ENCODE measurements around the gene ZNF292. TPM values are rescaled to one million over a fixed set of nuclear protein-coding genes. Genes with fewer than 3 reads are reported as not detected.
A peak's percentile ranks its signal among the peaks of the same experiment; 100 is the strongest.
"Not testable (repeated sequence)": the region's sequence is repeated elsewhere in the genome, so short reads cannot be mapped to it uniquely, and the experiment has no call there.

The ZNF292 gene
- total RNA-seq, 1 donor, result 28.0 TPM

DNA sequence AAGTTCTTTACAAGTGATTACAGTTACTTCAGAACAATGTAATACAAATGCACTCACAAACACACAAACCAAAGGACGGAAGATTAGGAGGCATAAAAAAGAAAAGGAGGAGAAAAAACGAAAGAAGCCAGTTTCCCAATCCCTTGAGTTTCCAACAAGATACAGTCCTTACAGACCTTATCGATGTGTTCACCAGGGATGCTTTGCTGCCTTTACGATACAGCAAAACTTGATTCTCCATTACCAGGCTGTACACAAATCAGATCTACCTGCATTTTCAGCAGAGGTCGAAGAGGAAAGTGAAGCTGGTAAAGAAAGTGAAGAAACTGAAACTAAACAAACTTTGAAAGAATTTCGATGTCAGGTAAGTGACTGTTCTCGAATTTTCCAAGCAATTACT, 104.4 kb downstream of the ZNF292 start:
- DNase-seq (ENCODE audit: low read depth in 2 of 3, low spot score in 2 of 3), result no peak

DNA sequence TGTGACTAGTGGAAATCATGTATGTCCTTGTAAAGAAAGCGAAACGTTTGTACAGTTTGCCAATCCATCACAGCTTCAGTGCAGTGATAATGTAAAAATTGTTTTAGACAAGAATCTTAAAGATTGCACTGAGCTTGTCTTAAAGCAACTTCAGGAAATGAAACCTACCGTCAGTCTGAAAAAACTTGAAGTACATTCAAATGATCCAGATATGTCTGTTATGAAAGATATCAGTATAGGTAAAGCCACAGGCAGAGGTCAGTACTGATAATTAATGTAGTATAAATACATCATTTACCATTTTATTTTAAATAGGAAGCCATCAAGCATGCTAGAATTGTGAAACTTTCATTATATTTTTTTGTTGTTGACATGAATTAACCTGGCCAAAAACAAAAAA, 106.2 kb downstream of the ZNF292 start:
- no peak for DNase-seq (ENCODE audit: low read depth in 2 of 3, low spot score in 2 of 3)

DNA sequence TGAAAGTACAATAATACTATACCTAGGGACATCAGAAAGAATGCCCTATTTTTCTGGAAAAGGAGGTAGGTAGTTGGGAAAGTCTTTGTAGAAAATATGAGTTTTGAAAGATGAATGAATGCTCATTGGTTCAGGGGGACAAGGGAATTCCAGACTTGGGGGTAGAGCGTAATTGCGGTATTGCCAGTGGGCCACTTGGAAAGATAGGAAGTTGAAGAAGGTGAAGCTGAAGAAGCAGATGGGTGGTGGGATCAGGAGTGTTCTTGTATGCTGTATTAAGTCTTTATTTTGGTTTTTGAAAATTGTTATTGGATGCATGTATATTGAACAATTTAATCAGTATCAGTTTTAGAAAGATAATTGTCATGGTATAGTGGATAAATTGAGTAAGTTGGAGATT, 109.1 kb downstream of the ZNF292 start:
- no peak for DNase-seq (ENCODE audit: low read depth in 2 of 3, low spot score in 2 of 3)

DNA sequence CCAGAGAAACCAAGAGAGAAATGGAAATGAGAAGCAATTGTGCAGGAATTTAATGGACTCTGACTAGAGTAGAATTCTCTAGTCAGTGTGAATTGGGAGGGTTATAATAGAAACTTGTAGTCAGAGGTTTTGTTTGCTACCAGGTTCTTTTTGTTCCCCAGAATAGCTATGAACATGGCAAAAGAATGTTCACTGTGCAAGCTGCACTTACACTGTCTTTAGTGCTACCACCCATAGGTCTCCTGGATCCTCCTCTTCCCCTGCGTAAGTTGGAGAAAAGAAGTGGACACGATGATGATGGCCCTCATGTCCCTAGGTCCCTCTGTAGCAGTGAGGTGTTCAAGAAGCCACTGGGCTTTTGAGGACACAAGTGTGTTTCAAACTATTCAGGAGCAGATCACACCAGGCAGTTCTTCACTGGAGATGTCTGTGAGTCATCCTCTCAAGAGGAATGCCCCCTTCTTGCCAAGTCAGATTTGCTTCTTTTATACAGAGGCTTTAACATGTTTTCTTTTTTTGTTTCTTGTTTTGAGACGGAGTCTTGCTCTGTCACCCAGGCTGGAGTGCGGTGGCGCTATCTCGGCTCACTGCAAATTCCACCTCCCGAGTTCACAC, 119.4 kb downstream of the ZNF292 start:
- DNase-seq (ENCODE audit: low read depth in 2 of 3, low spot score in 2 of 3), result no peak

DNA sequence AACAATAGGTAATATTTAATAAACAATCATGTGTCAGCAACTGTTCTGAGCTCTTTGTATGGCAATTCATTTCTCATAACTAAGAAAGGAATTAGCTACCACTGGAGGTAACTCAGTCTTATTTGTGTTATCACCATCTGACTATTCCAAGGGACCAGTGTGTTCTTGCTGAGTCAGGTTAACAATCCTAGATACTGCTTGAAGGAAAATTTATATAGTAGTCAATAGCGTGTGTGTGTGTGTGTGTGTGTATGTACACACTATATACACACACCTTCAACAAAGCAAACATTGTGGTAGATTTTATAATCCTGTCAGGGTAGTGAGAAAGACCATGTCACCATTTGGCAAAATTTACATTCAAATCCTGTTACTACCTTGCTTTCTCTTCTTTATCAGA, 121.3 kb downstream of the ZNF292 start:
- DNase-seq (ENCODE audit: low read depth in 2 of 3, low spot score in 2 of 3), result no peak

DNA sequence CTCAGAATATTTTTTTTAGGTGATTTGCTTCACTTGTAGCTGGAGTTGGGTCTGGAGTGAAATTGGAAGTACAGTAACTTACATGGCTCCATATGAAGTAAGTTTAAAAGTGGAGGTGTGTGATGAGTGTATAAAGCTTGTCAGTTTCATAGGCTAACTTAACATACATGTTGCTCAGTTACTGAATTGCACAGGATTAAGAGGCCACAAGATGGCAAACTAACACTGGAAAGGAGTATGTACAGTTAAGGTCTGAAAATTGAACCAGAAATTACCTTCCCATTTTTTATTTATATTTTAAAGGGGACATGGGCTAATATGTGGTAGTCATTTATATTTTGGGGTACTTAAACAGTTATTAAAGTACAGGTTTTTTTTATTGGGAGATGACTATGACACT, 121.8 kb downstream of the ZNF292 start:
- DNase-seq (ENCODE audit: low read depth in 2 of 3, low spot score in 2 of 3), result peak in 2 of 3 donors; percentile 9 to 42

DNA sequence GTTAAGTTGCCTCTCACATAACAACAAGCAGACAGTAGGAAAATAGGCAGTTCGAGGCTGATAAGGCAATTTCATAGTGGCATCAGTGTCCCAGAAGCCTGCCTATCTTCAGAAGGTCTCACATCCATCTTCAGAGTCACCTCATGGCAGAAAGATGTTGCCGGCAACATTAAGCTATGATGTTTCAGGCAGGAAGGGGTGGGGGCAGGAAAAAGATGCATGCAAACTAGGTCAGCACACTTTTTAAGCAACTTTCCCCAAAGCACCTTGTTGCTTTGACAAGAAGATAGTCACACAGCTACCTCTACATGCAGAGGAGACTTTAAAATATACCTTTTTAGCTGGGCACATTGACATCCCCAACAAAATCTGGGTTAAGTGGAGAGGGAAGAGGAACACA, 123.8 kb downstream of the ZNF292 start:
- no peak for DNase-seq (ENCODE audit: low read depth in 2 of 3, low spot score in 2 of 3)

DNA sequence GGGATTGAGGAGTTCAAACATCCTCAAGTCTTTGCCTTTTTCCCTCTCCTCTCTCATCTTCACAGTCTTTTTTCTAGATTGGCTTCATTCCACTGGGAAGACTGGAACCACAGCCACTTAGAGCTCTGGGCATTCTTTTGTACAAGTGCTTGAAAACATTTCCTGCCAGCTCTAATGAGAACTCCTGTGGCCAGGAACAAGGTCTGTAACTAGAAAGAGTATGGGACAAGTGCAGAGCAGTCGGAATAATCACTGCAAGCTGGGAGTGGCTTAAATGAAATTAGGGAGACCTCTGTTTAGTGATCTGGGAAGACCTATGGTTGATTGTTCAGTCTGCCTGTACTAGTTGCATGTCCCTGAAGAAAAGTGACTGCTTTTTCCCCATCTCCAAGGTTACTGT, 126.1 kb downstream of the ZNF292 start:
- DNase-seq (ENCODE audit: low read depth in 2 of 3, low spot score in 2 of 3), result no peak

DNA sequence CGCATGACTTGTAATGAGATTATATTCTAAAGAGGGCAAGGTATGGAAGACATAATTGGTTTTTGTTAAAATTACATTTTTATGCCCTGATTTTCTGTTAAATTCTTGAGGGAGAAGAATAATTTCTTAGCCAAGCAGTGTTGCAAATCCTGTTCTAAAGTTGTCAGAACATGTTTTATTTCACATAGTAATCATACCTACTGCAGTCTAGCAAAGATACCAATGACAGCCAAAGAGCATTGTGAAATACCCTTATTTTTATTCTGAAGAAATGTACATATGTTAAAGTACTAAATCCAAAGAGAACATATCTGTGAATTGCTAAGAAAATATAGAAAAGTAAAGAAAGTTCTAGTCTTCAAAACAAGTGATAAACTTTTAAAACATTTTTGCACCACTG, 127.4 kb downstream of the ZNF292 start:
- DNase-seq (ENCODE audit: low read depth in 2 of 3, low spot score in 2 of 3), result no peak

DNA sequence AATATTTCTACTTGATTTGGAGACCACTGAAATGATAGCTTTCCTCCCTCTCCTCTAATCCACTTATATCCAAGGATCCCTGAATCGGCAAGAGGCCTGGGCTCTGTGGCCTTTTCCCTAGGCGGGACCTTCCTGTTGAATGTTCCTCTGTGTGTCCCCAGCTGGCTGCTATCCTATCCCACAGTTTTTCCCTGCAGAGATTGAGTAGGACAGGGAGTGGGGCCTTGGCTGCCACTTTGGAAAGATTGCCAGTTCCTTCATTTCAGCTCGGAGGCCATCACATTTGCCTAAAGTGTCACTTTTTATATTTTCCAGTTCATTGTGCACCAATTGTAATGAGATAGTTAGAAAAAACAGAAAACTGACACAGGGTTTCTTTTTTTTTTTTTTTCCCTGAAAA, 128.1 kb downstream of the ZNF292 start:
- DNase-seq (ENCODE audit: low read depth in 2 of 3, low spot score in 2 of 3), result no peak

DNA sequence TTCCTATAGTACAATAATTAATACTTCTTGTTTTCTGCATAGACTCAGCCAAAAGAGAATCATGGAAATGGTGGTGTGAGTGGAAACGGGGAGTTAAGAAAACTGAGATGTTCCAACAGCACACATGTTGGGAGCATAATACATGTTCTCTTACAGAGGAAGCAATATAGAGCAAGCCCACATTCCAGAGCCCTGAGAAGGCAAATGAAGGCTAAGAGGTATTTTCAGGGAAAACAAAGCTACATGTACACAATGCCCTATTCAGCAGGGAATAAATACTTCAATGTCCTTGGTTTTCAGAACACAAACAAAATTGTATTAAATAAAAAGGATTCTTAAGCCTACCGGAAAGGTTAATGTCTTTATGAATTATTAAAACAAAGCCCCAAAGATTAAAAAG, 131.9 kb downstream of the ZNF292 start:
- DNase-seq (ENCODE audit: low read depth in 2 of 3, low spot score in 2 of 3), result no peak

DNA sequence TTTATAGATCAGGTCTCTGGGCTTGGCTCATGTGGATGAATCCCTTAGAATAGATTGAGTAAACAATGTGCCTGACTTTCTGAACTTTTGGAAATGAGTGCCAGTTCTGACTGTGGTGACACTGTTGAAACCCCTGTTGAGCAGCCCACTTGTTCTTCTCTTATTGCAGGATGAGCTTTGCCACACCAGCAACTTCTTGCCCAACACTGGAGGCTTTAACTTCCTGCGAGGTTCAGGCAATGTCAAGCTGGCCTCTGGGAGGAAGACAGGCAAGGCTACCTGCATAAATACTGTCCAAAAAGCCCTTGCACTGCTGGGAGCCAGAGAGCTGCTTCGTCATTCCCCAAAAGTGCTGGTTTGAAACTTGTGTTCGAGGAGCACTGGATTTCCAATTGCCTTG, 134.2 kb downstream of the ZNF292 start:
- DNase-seq (ENCODE audit: low read depth in 2 of 3, low spot score in 2 of 3), result no peak

DNA sequence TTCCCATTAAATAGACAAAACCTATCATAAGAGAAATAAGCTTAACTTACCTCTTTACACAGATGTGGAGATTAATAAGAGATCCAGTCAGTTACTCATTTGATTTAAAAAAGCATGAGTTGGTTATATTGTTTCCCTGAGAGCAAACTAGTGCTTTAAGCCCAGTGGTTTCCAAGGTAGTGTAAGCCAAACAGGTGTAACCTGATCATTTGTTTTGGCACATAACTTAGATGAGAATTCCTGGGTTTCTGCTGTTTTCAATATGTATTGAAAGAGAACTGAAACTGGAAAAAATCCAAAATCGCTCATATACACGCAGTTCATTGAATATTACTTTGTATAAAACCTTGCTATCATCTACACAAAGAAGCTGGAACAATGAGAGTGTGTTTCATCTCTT, 136.5 kb downstream of the ZNF292 start:
- DNase-seq (ENCODE audit: low read depth in 2 of 3, low spot score in 2 of 3), result no peak

DNA sequence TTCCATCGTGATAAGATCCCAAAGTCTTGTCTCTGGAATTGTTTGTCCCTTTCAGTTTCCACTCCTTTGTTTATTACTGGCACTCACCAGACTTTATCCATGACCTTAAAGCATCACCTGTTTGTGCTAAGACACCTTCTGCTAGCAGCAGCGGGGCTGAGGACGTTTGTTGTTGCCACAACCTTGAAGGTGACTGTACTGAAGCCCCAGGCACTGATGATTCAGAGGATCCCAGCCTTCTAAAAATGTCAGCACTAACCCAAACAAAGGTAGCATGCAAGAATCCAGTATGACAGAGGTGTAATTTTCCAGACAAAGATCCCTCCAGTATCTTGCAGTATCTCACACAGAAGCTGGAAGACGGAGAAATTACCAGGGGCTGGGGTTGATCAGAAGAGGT, 138.2 kb downstream of the ZNF292 start:
- DNase-seq (ENCODE audit: low read depth in 2 of 3, low spot score in 2 of 3), result no peak

DNA sequence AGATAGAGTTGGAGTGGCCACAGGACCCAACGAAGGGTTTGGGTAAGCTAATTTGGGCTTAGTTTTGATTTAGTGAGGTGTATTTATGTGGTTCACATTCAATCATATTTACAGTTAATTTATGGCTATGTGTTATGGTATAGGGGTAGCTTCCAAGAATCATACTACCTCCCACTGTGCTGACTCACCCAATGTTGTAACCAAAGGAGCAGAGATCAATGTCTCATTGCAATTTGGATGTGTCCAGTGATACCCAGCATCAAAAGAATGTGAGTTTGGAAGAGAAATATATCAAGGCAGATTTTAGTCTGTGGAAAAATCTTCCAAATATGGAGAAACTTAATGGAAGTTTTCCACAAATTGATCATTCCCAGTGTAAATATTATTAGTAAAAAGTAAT, 141.8 kb downstream of the ZNF292 start:
- no peak for DNase-seq (ENCODE audit: low read depth in 2 of 3, low spot score in 2 of 3)

DNA sequence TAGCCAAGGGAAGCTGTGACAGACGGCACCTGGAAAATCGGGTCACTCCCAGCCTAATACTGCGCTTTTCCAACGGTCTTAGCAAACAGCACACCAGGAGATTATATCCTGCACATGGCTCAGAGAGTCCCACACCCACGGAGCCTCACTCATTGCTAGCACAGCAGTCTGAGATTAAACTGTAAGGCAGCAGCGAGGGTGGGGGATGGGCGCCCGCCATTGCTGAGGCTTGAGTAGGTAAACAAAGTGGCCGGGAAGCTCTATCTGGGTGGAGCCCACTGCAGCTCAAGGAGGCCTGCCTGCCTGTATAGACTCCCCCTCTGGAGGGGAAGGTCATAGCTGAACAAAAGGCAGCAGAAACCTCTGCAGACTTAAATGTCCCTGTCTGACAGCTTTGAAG, 145.9 kb downstream of the ZNF292 start:
- not testable (repeated sequence) for DNase-seq (ENCODE audit: low read depth in 2 of 3, low spot score in 2 of 3)

DNA sequence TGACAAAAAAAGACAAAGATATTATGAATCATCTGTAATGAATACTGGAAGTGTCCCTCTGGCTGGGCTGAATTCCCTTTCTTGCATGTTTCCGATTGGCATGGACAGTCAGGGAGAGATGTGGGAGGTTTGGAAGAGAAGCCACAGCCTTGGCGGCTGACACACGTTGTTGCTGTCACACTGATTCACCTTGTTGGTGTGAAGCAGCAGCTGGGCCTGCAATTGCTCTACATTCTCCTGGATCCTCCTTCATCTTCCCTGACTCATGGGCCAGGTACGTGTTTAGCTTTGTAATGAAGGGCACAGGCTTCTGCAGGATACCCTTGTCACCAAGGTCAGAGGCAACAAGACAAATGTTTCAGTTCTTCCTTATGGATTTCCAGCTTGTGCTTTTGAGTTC, 153.6 kb downstream of the ZNF292 start:
- no peak for DNase-seq (ENCODE audit: low read depth in 2 of 3, low spot score in 2 of 3)

DNA sequence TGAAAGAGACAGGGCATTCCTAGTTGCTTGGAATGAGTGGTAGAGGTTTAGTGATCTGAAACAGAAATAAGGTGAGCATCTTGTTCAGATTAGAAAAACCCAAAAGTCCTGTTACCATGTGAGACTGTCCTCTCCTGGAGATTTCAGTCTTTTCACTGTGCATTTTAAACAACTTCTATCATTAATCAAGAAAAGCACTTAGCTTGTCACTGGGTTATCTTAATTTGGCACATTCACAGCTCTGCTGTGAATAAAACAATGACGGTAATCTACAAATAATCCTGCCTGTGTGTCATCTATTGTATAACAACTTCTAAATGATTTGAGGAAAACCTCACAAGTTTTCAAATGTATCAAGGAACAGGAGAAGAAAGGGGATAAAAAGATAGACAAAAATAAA, 157.5 kb downstream of the ZNF292 start:
- DNase-seq (ENCODE audit: low read depth in 2 of 3, low spot score in 2 of 3), result no peak

Other genes with a start within 250 kb of the ZNF292 start
- gene HTR1E, start 218.0 kb upstream of the ZNF292 start, total RNA-seq, result not detected
- gene CGA, start 60.5 kb upstream of the ZNF292 start, total RNA-seq, result not detected
- gene SMIM8, start 167.0 kb downstream of the ZNF292 start, total RNA-seq, result 3.5 TPM
- not detected for gene GJB7, start 173.7 kb downstream of the ZNF292 start, total RNA-seq
- gene C6orf163, start 189.2 kb downstream of the ZNF292 start, total RNA-seq, result 0.81 TPM